Calu3 (cell line): ENCODE results near the gene CMTM3. TPM values are rescaled to one million over a fixed set of nuclear protein-coding genes. Genes with fewer than 3 reads are reported as not detected.

Experiments
- BruUV-seq: library from RNA; stranded (reverse); fragments of 400-500 nt; replicated peaks from 2 replicates; lab custom pipeline; 2021; lab: Mats Ljungman, UMichigan
- CTCF ChIA-PET: fragments of 300-600 bp; sonication (Branson Sonifier 250); formaldehyde crosslinking; loops from one replicate; lab custom pipeline; 2022; ENCODE audit warnings: antibody characterized with exemption; lab: Charles Lee
- DNase-seq: peaks from one replicate; pipeline ENCODE4 v3.0.0; 2022
- H3K27ac Mint-ChIP-seq: one replicate; pipeline ENCODE4 v1.8.0; 2022; ENCODE audit warnings: mixed read lengths; ENCODE audit not compliant: unreplicated experiment
- H3K27me3 Mint-ChIP-seq: one replicate; pipeline ENCODE4 v1.8.0; 2022; ENCODE audit warnings: mixed read lengths; ENCODE audit not compliant: unreplicated experiment
- H3K36me3 Mint-ChIP-seq: one replicate; pipeline ENCODE4 v1.8.0; 2022; ENCODE audit warnings: mild to moderate bottlenecking, moderate library complexity, mixed read lengths; ENCODE audit not compliant: insufficient read depth, unreplicated experiment
- H3K4me1 Mint-ChIP-seq: one replicate; pipeline ENCODE4 v1.8.0; 2022; ENCODE audit warnings: mild to moderate bottlenecking, low read depth, mixed read lengths; ENCODE audit not compliant: unreplicated experiment
- H3K4me3 Mint-ChIP-seq: one replicate; pipeline ENCODE4 v1.8.0; 2022; ENCODE audit warnings: mild to moderate bottlenecking, low read depth, moderate library complexity, mixed read lengths; ENCODE audit not compliant: unreplicated experiment
- H3K9me3 Mint-ChIP-seq: one replicate; pipeline ENCODE4 v1.8.0; 2022; ENCODE audit warnings: low read depth, mixed read lengths; ENCODE audit not compliant: unreplicated experiment
- intact Hi-C: fragments of 100-400 bp; cut with micrococcal nuclease; formaldehyde crosslinking; loops from one replicate; pipeline ENCODE4 v1.10.0; 2022; ENCODE audit not compliant: unreplicated experiment
- total RNA-seq: library from RNA; stranded (reverse); gene quantifications from 2 replicates; pipeline ENCODE4 v1.2.3, GENCODE V29; 2022
- TF ChIP-seq, protein P1 (sequence below): fragments of 200-600 bp; IDR thresholded peaks from one replicate; pipeline ENCODE4 v1.8.0; 2022; ENCODE audit warnings: antibody characterized with exemption; ENCODE audit not compliant: unreplicated experiment

The CMTM3 gene
- total RNA-seq, 1 experiment from 2014 or later: 33.6 TPM

DNA sequence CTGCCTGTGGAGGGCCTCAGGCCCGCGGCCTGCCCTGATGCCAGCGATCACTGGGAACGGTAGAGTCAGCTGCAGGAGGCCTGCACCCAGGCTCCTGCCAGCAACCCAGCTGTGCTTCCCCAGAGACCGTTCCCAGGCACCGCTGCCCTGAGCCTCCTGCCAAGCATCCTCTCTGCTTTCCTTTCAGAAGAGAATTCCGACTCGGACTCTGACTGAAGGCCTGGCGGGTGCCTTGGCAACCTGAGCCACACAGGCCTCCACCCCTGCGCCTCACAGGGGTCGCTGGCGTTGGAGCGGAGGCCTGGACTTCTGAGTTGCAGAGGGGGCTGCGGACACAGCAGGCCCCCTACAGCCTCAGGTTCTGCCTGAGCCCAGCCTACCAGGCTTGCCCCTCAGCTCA is 7.9 kb downstream of the CMTM3 start:
- H3K36me3 Mint-ChIP-seq: peaks cover 65% of the 10 kb centered on the region
- H3K4me3 Mint-ChIP-seq: no peak overlapping the region
- BruUV-seq: no TSS peak
- no peaks in the 10 kb centered on the region for H3K27me3 Mint-ChIP-seq
- peaks cover 10% of the 10 kb centered on the region for H3K4me1 Mint-ChIP-seq
- intact Hi-C loops: loop anchor here (10.0 kb wide), 1 partner anchor 82 kb away; the partner anchor contains the start of gene CMTM4
- DNase-seq: no peak
- H3K27ac Mint-ChIP-seq: no peak overlapping the region
- CTCF ChIA-PET: no interaction called here
- TF ChIP-seq, protein P1, sequence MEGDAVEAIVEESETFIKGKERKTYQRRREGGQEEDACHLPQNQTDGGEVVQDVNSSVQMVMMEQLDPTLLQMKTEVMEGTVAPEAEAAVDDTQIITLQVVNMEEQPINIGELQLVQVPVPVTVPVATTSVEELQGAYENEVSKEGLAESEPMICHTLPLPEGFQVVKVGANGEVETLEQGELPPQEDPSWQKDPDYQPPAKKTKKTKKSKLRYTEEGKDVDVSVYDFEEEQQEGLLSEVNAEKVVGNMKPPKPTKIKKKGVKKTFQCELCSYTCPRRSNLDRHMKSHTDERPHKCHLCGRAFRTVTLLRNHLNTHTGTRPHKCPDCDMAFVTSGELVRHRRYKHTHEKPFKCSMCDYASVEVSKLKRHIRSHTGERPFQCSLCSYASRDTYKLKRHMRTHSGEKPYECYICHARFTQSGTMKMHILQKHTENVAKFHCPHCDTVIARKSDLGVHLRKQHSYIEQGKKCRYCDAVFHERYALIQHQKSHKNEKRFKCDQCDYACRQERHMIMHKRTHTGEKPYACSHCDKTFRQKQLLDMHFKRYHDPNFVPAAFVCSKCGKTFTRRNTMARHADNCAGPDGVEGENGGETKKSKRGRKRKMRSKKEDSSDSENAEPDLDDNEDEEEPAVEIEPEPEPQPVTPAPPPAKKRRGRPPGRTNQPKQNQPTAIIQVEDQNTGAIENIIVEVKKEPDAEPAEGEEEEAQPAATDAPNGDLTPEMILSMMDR: no peak
- no peaks in the 10 kb centered on the region for H3K9me3 Mint-ChIP-seq

- CTCF ChIA-PET: no interaction called here
These were observed 9.8 kb downstream of the CMTM3 start for GRCh38 chr16:66614161-66614802.

DNA sequence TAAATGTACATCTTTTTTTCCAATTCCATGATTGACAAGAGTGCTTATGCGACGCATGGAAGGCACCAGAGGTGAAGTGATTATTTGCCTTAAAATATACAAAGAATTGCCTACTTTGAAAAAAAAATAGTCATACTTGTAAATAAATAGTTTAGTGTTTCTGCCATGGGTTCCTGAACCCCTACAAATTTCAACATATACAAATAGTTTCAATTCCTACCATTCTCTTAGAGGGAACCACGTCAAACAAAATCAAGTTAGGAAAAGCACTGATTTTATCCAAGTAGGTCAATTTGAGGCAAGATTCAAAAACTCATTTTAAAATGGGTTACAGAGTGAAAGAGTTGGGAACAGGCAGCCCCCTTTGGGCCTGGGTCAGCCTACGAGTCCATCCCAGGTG is 11.7 kb downstream of the CMTM3 start:
- TF ChIP-seq, protein P1: no peak
- Mint-ChIP-seq H3K4me1 (no peaks in the 10 kb centered on the region), H3K9me3 (no peaks in the 10 kb centered on the region), H3K36me3 (peaks cover 40% of the 10 kb centered on the region), H3K4me3 (no peak overlapping the region), H3K27ac (no peak overlapping the region), H3K27me3 (no peaks in the 10 kb centered on the region)
- intact Hi-C loops: loop anchor here (10.0 kb wide), 1 partner anchor 79 kb away; the partner anchor contains the start of gene CMTM4
- no peak for DNase-seq
- CTCF ChIA-PET: no interaction called here
- BruUV-seq: no TSS peak

More at GRCh38 chr16:66614161-66614802, 9.8 kb downstream of the CMTM3 start:
- Mint-ChIP-seq H3K27me3 (no peaks in the 10 kb centered on the region), H3K4me1 (no peaks in the 10 kb centered on the region), H3K36me3 (peaks cover 52% of the 10 kb centered on the region), H3K4me3 (no peak overlapping the region), H3K9me3 (no peaks in the 10 kb centered on the region), H3K27ac (no peak overlapping the region)
- intact Hi-C loops: loop anchor here (10.0 kb wide), 1 partner anchor 81 kb away; the partner anchor contains the start of gene CMTM4
- BruUV-seq: no TSS peak
- DNase-seq: no peak
- TF ChIP-seq, protein P1: no peak

GRCh38 chr16:66616592-66616991 is 12.1 kb downstream of the CMTM3 start:
- intact Hi-C loops: loop anchor here (10.0 kb wide), 1 partner anchor 78 kb away; the partner anchor contains the start of gene CMTM4
- no peaks in the 10 kb centered on the region for H3K9me3 Mint-ChIP-seq
- peaks cover 36% of the 10 kb centered on the region for H3K36me3 Mint-ChIP-seq
- DNase-seq: no peak
- H3K27me3 Mint-ChIP-seq: no peaks in the 10 kb centered on the region
- H3K4me1 Mint-ChIP-seq: no peaks in the 10 kb centered on the region
- no peak overlapping the region for H3K27ac Mint-ChIP-seq
- BruUV-seq: no TSS peak
- CTCF ChIA-PET: no interaction called here
- H3K4me3 Mint-ChIP-seq: no peak overlapping the region
- TF ChIP-seq, protein P1: no peak
